ENCODE measurements around the gene NDUFAF4.
A peak's percentile ranks its signal among the peaks of the same experiment; 100 is the strongest.
"Not testable (repeated sequence)": the region's sequence is repeated elsewhere in the genome, so short reads cannot be mapped to it uniquely, and the experiment has no call there.

NDUFAF4 gene

GRCh38 chr6:96900873-96901272 lies 3.2 kb upstream of the NDUFAF4 start:
- no peak for DNase-seq (ENCODE audit: low read depth)
- no peak overlapping the region for H3K4me3 ChIP-seq (ENCODE audit: low read length)
- no peak for TF ChIP-seq CTCF (IDR thresholded peaks at IDR 0.05; ENCODE audit: insufficient read depth, low read depth, low read length, missing control alignments)

- TF ChIP-seq CTCF (IDR thresholded peaks at IDR 0.05; ENCODE audit: insufficient read depth, low read depth, low read length, missing control alignments), result no peak
- H3K4me3 ChIP-seq (ENCODE audit: low read length), result no peak overlapping the region
- no peak for DNase-seq (ENCODE audit: low read depth)
Measured at GRCh38 chr6:96899451-96899998, 1.8 kb upstream of the NDUFAF4 start.

GRCh38 chr6:96899019-96899418 lies 1.3 kb upstream of the NDUFAF4 start:
- peak; percentile 64 for DNase-seq (ENCODE audit: low read depth)
- H3K4me3 ChIP-seq (ENCODE audit: low read length), result no peak overlapping the region
- peak; percentile 56 for TF ChIP-seq CTCF (IDR thresholded peaks at IDR 0.05; ENCODE audit: insufficient read depth, low read depth, low read length, missing control alignments)

- DNase-seq (ENCODE audit: low read depth), result peak; percentile 29
- TF ChIP-seq CTCF (IDR thresholded peaks at IDR 0.05; ENCODE audit: insufficient read depth, low read depth, low read length, missing control alignments), result no peak
- H3K4me3 ChIP-seq (ENCODE audit: low read length), result peak overlapping the region; percentile 84
Measured at GRCh38 chr6:96898241-96898851, 655 bp upstream of the NDUFAF4 start.

GRCh38 chr6:96889146-96889545 lies 8.5 kb downstream of the NDUFAF4 start:
- DNase-seq (ENCODE audit: low read depth), result no peak
- no peak overlapping the region for H3K4me3 ChIP-seq (ENCODE audit: low read length)
- no peak for TF ChIP-seq CTCF (IDR thresholded peaks at IDR 0.05; ENCODE audit: insufficient read depth, low read depth, low read length, missing control alignments)

GRCh38 chr6:96888745-96889144 lies 8.9 kb downstream of the NDUFAF4 start:
- TF ChIP-seq CTCF (IDR thresholded peaks at IDR 0.05; ENCODE audit: insufficient read depth, low read depth, low read length, missing control alignments), result no peak
- no peak for DNase-seq (ENCODE audit: low read depth)
- no peak overlapping the region for H3K4me3 ChIP-seq (ENCODE audit: low read length)

- no peak overlapping the region for H3K4me3 ChIP-seq (ENCODE audit: low read length)
- no peak for DNase-seq (ENCODE audit: low read depth)
- TF ChIP-seq CTCF (IDR thresholded peaks at IDR 0.05; ENCODE audit: insufficient read depth, low read depth, low read length, missing control alignments), result no peak
Measured at GRCh38 chr6:96886519-96886918, 11.2 kb downstream of the NDUFAF4 start.

GRCh38 chr6:96885187-96885631 lies 12.5 kb downstream of the NDUFAF4 start:
- not testable (repeated sequence) for H3K4me3 ChIP-seq (ENCODE audit: low read length); DNase-seq (ENCODE audit: low read depth)

All from epithelial cell of esophagus (primary cell).